Measurements from ENCODE around the gene PRKCB.

PRKCB gene

DNA sequence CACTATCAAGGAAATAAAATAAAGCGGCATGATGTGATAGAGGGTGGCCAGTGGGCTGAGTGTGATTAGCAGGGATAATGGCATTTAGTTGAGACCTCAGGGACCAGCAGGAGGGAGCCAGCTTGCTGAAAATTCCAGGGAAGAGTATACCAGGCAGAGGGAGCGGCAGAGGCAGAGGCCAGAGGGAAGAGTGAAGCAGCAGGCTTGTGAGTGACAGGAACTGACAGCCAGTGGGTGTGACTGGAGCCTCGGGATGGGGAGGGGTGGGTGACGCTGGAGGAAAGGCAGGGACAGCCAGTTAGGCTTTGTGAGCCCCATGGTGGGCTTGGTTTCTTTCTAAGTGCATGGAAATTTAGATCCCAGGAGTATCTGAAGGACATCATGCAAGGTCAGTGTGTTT lies 210.7 kb downstream of the PRKCB start:
- POLR2A ChIA-PET (ENCODE audit: low non-redundant PET) = no interaction called here
- no peak for TF ChIP-seq CTCF (conservative IDR thresholded peaks at IDR 0.05; ENCODE audit: low read depth)
- CTCF ChIA-PET = interaction anchor here (0.6 to 1.9 kb wide), 8 partner anchors 11 to 474 kb away, joined by 3 to 19 read pairs (median 4); no protein-coding TSS in a partner anchor

GRCh38 chr16:24049113-24049512 lies 213.3 kb downstream of the PRKCB start:
- ChIA-PET CTCF (no interaction called here), POLR2A (ENCODE audit: low non-redundant PET) (no interaction called here)
- no peak for TF ChIP-seq CTCF (conservative IDR thresholded peaks at IDR 0.05; ENCODE audit: low read depth)
- no peak overlapping the region for H3K27ac ChIP-seq
- DNase-seq (ENCODE audit: low spot score) = no peak

More for the DNA sequence above, 210.7 kb downstream of the PRKCB start:
- no peak for DNase-seq (ENCODE audit: low spot score)
- H3K27ac ChIP-seq = no peak overlapping the region

DNA sequence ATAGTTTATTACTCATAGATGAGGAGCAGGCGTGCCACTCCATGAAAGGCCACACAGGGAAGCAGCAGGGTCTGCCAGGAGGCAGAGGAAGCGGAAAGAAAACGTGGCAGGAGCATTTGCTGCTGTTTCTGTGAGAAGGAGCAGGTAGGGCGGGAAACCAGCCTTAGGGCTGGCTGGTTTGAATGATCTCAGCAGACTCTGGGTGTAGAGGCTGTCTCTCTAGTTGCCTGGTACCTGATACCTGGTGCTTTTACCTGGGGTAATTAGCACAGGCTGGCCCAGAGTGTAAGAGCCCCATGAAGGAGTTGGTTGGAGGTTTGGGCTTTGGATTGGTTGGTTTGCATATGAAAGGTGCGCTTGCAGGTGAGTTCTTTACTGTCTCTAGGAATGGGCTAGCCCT lies 215.3 kb downstream of the PRKCB start:
- POLR2A ChIA-PET (ENCODE audit: low non-redundant PET) = no interaction called here
- no peak for DNase-seq (ENCODE audit: low spot score)
- CTCF ChIA-PET = no interaction called here
- no peak for TF ChIP-seq CTCF (conservative IDR thresholded peaks at IDR 0.05; ENCODE audit: low read depth)
- H3K27ac ChIP-seq = no peak overlapping the region

DNA sequence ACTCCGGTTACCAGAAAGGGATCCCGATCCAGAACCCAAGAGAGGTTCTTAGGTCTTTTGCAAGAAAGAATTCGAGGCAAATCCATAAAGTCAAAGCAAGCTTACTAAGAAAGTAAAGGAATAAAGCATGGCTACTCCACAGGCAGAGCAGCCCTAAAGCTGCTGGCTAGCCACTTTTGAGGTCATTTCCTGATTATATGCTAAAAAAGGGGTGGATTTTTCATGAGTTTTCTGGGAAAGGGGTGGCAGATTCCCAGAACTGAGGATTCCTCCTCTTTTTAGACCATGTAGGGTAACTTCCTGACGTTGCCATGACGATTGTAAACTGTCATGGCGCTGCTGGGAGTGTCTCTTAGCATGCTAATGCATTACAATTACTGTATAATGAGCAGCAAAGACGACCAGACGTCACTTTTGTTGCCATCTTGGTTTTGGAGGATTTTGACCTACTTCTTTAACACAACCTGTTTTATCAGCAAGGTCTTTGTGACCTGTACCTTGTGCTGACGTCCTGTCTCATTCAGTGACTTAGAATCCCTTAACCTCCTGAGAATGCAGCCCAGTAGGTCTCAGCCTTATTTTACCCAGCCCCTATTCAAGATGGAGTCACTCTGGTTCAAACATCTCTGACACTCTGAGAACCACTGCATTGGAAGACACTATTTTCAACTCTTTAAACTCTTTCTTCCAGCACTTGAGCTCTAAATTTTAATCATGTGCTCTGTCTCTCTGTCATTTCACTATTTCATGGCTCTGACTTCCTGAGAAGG lies 216.7 kb downstream of the PRKCB start:
- no peak for DNase-seq (ENCODE audit: low spot score)
- TF ChIP-seq CTCF (conservative IDR thresholded peaks at IDR 0.05; ENCODE audit: low read depth) = no peak
- CTCF ChIA-PET = no interaction called here
- POLR2A ChIA-PET (ENCODE audit: low non-redundant PET) = no interaction called here
- H3K27ac ChIP-seq = no peak overlapping the region

- CTCF ChIA-PET = no interaction called here
- TF ChIP-seq CTCF (conservative IDR thresholded peaks at IDR 0.05; ENCODE audit: low read depth) = no peak
- no peak overlapping the region for H3K27ac ChIP-seq
- DNase-seq (ENCODE audit: low spot score) = no peak
- POLR2A ChIA-PET (ENCODE audit: low non-redundant PET) = no interaction called here
Observed at GRCh38 chr16:24053099-24053946, 217.5 kb downstream of the PRKCB start.

DNA sequence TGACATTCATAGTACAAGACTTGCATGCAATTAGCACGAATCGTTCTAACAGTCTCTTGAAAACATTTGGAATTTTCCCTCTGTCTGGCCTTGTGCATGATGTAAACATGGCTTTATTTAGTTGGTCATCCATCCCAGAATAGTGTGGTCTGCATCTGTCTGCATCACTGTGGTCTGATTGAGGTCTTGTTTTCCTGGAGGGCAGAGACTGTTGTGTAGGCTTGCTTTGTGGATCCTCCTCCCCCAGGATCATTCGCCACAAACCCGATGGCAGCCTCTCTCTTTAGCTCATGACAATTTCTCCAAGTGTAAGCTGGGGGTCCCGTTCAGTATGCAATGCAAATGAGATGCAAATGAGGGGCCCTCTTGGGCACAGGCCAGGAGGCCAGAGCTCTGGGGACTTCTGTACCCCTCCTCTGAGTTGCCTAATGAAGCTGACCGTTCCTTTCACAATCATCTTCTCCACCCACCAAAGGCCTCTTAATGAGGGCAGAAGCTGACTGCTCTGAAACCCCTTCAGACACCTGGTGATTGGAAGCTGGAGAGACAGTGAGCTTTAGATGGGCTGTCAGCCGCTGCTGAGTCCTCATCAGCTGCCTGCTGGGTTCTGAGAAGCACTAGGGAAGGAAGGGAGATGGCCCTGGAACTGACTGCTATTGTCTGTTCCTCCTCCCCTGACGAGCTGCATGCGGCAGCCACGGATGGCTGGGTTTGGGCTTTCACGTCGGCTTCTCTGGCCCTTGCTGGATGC lies 219.1 kb downstream of the PRKCB start:
- no peak for TF ChIP-seq CTCF (conservative IDR thresholded peaks at IDR 0.05; ENCODE audit: low read depth)
- no peak for DNase-seq (ENCODE audit: low spot score)
- ChIA-PET CTCF (interaction anchor here (1.5 kb wide), 1 partner anchor 450 kb away, joined by 4 read pairs; no protein-coding TSS in a partner anchor), POLR2A (ENCODE audit: low non-redundant PET) (no interaction called here)
- no peak overlapping the region for H3K27ac ChIP-seq

All from RWPE1 (cell line).